Measurements from ENCODE around the gene DTNB. TPM values are rescaled to one million over a fixed set of nuclear protein-coding genes. Genes with fewer than 3 reads are reported as not detected.

Gene DTNB
- polyA plus RNA-seq, 1 of the 3 experiments (the other 2 are of a cell fraction): 15.3 TPM

- Histone ChIP-seq H3K27me3 (ENCODE audit: insufficient read depth) (no peaks in the 10 kb centered on the region), H3F3A (replicated peaks; ENCODE audit: insufficient read depth) (no peaks in the 10 kb centered on the region), H3K27ac (ENCODE audit: low read depth in 2 of 2, low read length in 1 of 2) (no peak overlapping the region), H3K36me3 (replicated peaks in 1 of 2; ENCODE audit: control insufficient read depth in 1 of 2, insufficient read depth in 2 of 2, low read length in 1 of 2) (no peaks in the 10 kb centered on the region), H4K20me1 (ENCODE audit: insufficient read depth) (no peaks in the 10 kb centered on the region), H3K9ac (no peak overlapping the region), H3K4me2 (no peak overlapping the region), H3K9me3 (no peaks in the 10 kb centered on the region), H2AFZ (ENCODE audit: low read depth) (no peak overlapping the region), H3K4me3 (ENCODE audit: low read depth in 2 of 2, low read length in 1 of 2) (no peak overlapping the region), H3K79me2 (ENCODE audit: insufficient read depth) (no peaks in the 10 kb centered on the region), H3K9me2 (no peaks in the 10 kb centered on the region), H3K4me1 (ENCODE audit: control insufficient read depth in 1 of 2, insufficient read depth in 2 of 2, low read depth in 1 of 2, low read length in 1 of 2) (peaks cover 0 to 47% of the 10 kb centered on the region in 2 experiments; a peak in 2 of 4 replicates)
- WGBS (ENCODE audit: low lambda C conversion rate): 95% methylated on average over 4 of the region's 4 CpGs
- no peak for TF ChIP-seq PBX3 (IDR thresholded peaks at IDR 0.05)
- TF ChIP-seq TEAD4 (IDR thresholded peaks at IDR 0.05; ENCODE audit: borderline replicate concordance, insufficient read depth): no peak
- no peak for TF ChIP-seq YY1 (IDR thresholded peaks at IDR 0.05; ENCODE audit: low read depth)
- no peak for TF ChIP-seq RAD21 (IDR thresholded peaks at IDR 0.05; ENCODE audit: low read length)
- TF ChIP-seq FOXM1 (IDR thresholded peaks at IDR 0.05; ENCODE audit: low read depth): no peak
- no peak for TF ChIP-seq JUND (IDR thresholded peaks at IDR 0.05)
- TF ChIP-seq RFX5 (IDR thresholded peaks at IDR 0.05; ENCODE audit: low read length): no peak
- no peak for TF ChIP-seq MXI1 (IDR thresholded peaks at IDR 0.05; ENCODE audit: low read depth, low read length)
- TF ChIP-seq SIN3A (IDR thresholded peaks at IDR 0.05; ENCODE audit: borderline replicate concordance, low read depth, low read length): no peak
- DNase-seq: no peak
- CTCF ChIA-PET: interaction anchor here (0.6 to 3.2 kb wide), 8 partner anchors 9 to 334 kb away, joined by 3 to 34 read pairs (median 4); partner anchors contain the start of gene DNMT3A
- POLR2A ChIA-PET: no interaction called here
Measured at GRCh38 chr2:25366629-25367028, 306.7 kb downstream of the DTNB start.

GRCh38 chr2:25365241-25365640, 308.1 kb downstream of the DTNB start:
- no peak overlapping the region for H3K4me3 ChIP-seq (ENCODE audit: low read depth in 2 of 2, low read length in 1 of 2)
- no peak overlapping the region for H3K4me2 ChIP-seq
- H3K9me3 ChIP-seq: no peaks in the 10 kb centered on the region
- POLR2A ChIA-PET: interaction anchor here (0.6 to 1.4 kb wide), 3 partner anchors 11 to 309 kb away, joined by 3 read pairs; no protein-coding TSS in a partner anchor
- H3K9ac ChIP-seq: no peak overlapping the region
- WGBS (ENCODE audit: low lambda C conversion rate): 59% methylated on average over 5 of the region's 5 CpGs
- H4K20me1 ChIP-seq (ENCODE audit: insufficient read depth): no peaks in the 10 kb centered on the region
- CTCF ChIA-PET: interaction anchor here (0.7 to 3.2 kb wide), 7 partner anchors 10 to 183 kb away, joined by 3 to 34 read pairs (median 5); partner anchors contain the start of gene DNMT3A
- H3K9me2 ChIP-seq: no peaks in the 10 kb centered on the region
- peaks cover 0 to 49% of the 10 kb centered on the region in 2 experiments; a peak in 2 of 4 replicates for H3K4me1 ChIP-seq (ENCODE audit: control insufficient read depth in 1 of 2, insufficient read depth in 2 of 2, low read depth in 1 of 2, low read length in 1 of 2)
- no peak overlapping the region for H3K27ac ChIP-seq (ENCODE audit: low read depth in 2 of 2, low read length in 1 of 2)
- H3K36me3 ChIP-seq (replicated peaks in 1 of 2; ENCODE audit: control insufficient read depth in 1 of 2, insufficient read depth in 2 of 2, low read length in 1 of 2): no peaks in the 10 kb centered on the region
- no peak for DNase-seq
- no peak overlapping the region for H2AFZ ChIP-seq (ENCODE audit: low read depth)
- H3K27me3 ChIP-seq (ENCODE audit: insufficient read depth): no peaks in the 10 kb centered on the region
- no peaks in the 10 kb centered on the region for H3F3A ChIP-seq (replicated peaks; ENCODE audit: insufficient read depth)
- no peaks in the 10 kb centered on the region for H3K79me2 ChIP-seq (ENCODE audit: insufficient read depth)
- TF ChIP-seq MEF2A (IDR thresholded peaks at IDR 0.05; ENCODE audit: borderline replicate concordance, low read depth) (no peak), REST (IDR thresholded peaks at IDR 0.05; ENCODE audit: low read depth, low read length) (no peak), CTCF (IDR thresholded peaks at IDR 0.05) (no peak), YY1 (IDR thresholded peaks at IDR 0.05; ENCODE audit: low read depth) (no peak), RFX5 (IDR thresholded peaks at IDR 0.05; ENCODE audit: low read length) (no peak), NFIC (IDR thresholded peaks at IDR 0.05; ENCODE audit: borderline replicate concordance) (no peak), IRF3 (IDR thresholded peaks at IDR 0.05; ENCODE audit: low read depth, low read length) (no peak), TAF1 (IDR thresholded peaks at IDR 0.05; ENCODE audit: borderline replicate concordance, low read depth, low read length) (no peak), ZBTB33 (IDR thresholded peaks at IDR 0.05; ENCODE audit: borderline replicate concordance, low read depth) (no peak), PBX3 (IDR thresholded peaks at IDR 0.05) (no peak)

All from SK-N-SH (cell line).